ENCODE data around the gene RUNX1.

Gene RUNX1

DNA sequence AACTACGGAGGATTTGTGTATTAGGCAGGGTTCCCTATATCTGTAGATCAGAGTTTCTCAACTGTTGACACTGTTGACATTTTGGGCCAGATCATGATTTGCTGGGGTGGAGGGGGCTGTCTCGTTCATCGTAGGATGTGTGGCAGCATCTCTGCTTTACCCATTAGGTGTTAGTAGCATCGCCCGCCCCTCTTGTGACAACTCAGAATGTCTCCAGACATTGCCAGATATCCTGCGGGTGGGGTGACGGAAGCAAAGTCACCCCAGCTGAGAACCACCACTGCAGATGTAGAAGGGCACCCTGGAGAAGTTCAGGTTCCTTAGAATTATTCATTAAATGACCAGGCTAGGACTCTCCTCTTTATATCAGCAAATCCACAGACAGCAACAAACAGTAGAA lies 254.4 kb downstream of the RUNX1 start:
- no peak overlapping the region for H3K4me3 ChIP-seq (ENCODE audit: low read depth, low read length)
- TF ChIP-seq, protein P1, sequence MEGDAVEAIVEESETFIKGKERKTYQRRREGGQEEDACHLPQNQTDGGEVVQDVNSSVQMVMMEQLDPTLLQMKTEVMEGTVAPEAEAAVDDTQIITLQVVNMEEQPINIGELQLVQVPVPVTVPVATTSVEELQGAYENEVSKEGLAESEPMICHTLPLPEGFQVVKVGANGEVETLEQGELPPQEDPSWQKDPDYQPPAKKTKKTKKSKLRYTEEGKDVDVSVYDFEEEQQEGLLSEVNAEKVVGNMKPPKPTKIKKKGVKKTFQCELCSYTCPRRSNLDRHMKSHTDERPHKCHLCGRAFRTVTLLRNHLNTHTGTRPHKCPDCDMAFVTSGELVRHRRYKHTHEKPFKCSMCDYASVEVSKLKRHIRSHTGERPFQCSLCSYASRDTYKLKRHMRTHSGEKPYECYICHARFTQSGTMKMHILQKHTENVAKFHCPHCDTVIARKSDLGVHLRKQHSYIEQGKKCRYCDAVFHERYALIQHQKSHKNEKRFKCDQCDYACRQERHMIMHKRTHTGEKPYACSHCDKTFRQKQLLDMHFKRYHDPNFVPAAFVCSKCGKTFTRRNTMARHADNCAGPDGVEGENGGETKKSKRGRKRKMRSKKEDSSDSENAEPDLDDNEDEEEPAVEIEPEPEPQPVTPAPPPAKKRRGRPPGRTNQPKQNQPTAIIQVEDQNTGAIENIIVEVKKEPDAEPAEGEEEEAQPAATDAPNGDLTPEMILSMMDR (IDR thresholded peaks at IDR 0.05; ENCODE audit: low read depth, low read length), result no peak
- TF ChIP-seq MYC (IDR thresholded peaks at IDR 0.05; ENCODE audit: low read depth, low read length) (no peak), POLR2A (IDR thresholded peaks at IDR 0.05; ENCODE audit: extremely low read depth, insufficient read length) (no peak)
- TF ChIP-seq, protein P2, sequence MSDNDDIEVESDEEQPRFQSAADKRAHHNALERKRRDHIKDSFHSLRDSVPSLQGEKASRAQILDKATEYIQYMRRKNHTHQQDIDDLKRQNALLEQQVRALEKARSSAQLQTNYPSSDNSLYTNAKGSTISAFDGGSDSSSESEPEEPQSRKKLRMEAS (IDR thresholded peaks at IDR 0.05; ENCODE audit: low read depth, low read length), result no peak
- DNase-seq (ENCODE audit: low read depth), result no peak

DNA sequence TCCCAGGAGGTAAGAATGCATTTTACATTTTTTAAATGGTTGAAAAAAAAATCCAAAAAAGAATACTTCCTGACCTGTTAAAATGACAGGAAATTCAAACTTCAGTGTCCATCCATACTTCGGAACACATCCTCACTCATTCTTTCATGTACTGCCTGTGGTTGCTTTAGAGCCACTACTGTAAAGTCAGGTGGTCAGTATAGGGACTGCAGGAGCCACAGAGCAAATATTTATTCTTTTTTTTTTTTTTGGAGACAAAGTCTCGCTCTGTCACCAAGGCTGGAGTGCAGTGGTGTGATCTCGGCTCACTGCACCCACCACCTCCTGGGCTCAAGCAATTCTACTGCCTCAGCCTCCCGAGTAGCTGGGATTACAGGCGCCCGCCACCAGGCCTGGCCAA lies 255.6 kb downstream of the RUNX1 start:
- H3K4me3 ChIP-seq (ENCODE audit: low read depth, low read length), result no peak overlapping the region
- TF ChIP-seq POLR2A (IDR thresholded peaks at IDR 0.05; ENCODE audit: extremely low read depth, insufficient read length), result no peak
- TF ChIP-seq, protein P2 (IDR thresholded peaks at IDR 0.05; ENCODE audit: low read depth, low read length), result no peak
- TF ChIP-seq, protein P1 (IDR thresholded peaks at IDR 0.05; ENCODE audit: low read depth, low read length), result no peak
- no peak for TF ChIP-seq MYC (IDR thresholded peaks at IDR 0.05; ENCODE audit: low read depth, low read length)
- DNase-seq (ENCODE audit: low read depth), result no peak

DNA sequence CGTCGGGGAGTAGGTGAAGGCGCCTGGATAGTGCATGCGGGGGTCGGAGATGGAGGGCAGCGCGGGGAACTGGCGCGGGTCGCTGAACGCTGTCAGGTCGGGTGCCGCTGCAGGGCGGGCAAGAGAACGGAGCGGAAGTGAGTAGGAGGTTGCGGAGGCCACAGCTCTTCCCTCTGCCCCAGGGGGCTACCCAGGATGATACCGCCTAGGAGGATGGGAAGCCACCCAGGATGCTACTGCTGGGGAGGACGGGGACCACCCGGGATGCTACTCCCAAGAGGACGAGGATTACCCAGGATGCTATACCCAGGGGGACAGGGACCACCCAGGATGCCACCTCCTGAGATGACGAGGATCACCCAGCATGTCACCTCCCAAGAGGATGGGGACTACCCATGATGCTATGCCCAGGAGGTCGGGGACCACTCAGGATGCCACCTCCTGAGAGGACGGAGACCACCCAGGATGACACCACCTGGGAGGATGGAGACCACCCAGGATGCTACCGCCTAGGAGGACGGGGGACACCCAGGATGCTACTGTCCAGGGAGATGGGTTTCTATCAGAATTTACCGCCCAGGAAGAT lies 256.5 kb downstream of the RUNX1 start:
- H3K4me3 ChIP-seq (ENCODE audit: low read depth, low read length), result no peak overlapping the region
- TF ChIP-seq, protein P2 (IDR thresholded peaks at IDR 0.05; ENCODE audit: low read depth, low read length), result no peak
- TF ChIP-seq MYC (IDR thresholded peaks at IDR 0.05; ENCODE audit: low read depth, low read length), result no peak
- TF ChIP-seq, protein P1 (IDR thresholded peaks at IDR 0.05; ENCODE audit: low read depth, low read length), result no peak
- no peak for TF ChIP-seq POLR2A (IDR thresholded peaks at IDR 0.05; ENCODE audit: extremely low read depth, insufficient read length)
- no peak for DNase-seq (ENCODE audit: low read depth)

DNA sequence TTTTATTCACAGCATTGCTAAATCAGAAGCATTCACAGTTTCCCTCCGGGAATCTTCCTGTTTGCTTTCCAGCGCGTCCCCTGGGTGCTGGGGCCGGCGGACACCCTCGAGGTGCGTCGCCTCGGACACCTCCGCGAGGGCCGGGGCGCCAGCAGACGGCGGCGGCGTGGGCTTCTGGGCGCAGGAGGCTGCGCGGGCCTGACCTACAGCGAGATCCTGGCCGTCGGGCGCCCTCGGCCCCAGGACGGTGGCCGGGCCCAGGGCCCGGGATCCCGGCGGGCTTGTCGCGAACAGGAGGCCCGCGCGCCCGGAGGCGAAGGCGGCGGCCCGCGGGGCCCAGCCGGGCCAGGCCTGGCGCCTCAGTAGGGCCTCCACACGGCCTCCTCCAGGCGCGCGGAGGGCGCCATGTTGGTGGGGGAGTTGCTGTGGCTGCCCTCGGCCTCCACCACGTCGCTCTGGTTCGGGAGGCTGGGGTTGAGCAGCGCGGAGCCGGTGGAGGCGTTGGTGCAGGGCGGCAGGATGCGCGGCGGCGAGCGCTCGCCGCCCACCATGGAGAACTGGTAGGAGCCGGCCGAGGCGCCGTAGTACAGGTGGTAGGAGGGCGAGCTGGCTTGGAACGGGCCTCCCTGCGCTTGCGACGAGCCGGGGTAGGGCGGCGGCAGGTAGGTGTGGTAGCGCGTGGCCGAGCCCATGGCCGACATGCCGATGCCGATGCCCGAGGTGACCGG lies 257.2 kb downstream of the RUNX1 start:
- TF ChIP-seq, protein P2 (IDR thresholded peaks at IDR 0.05; ENCODE audit: low read depth, low read length), result no peak
- TF ChIP-seq MYC (IDR thresholded peaks at IDR 0.05; ENCODE audit: low read depth, low read length), result no peak
- no peak for DNase-seq (ENCODE audit: low read depth)

DNA sequence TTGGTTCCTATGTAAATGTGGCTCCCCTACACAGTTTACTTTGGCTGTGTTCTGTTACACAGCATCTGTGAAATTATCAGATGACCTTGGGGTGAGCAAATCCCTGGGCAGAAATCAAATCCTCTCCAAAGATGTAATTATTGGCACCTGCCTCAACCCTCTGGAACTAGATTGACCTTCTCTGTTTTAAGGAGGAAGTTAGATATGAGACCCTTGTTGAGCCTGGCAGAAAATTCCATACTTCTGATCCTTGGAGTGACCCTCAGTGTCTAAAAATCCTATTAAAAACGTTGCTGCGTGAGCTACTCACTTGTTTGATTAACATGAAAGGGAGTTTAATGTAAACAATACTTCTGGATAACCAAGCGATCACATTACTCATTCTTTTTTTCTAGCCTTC lies 258.3 kb downstream of the RUNX1 start:
- no peak for DNase-seq (ENCODE audit: low read depth)
- H3K4me3 ChIP-seq (ENCODE audit: low read depth, low read length), result no peak overlapping the region
- TF ChIP-seq, protein P2 (IDR thresholded peaks at IDR 0.05; ENCODE audit: low read depth, low read length), result no peak
- TF ChIP-seq POLR2A (IDR thresholded peaks at IDR 0.05; ENCODE audit: extremely low read depth, insufficient read length) (no peak), MYC (IDR thresholded peaks at IDR 0.05; ENCODE audit: low read depth, low read length) (no peak)
- TF ChIP-seq, protein P1 (IDR thresholded peaks at IDR 0.05; ENCODE audit: low read depth, low read length), result no peak

More for the DNA sequence above, 257.2 kb downstream of the RUNX1 start:
- H3K4me3 ChIP-seq (ENCODE audit: low read depth, low read length), result no peak overlapping the region

DNA sequence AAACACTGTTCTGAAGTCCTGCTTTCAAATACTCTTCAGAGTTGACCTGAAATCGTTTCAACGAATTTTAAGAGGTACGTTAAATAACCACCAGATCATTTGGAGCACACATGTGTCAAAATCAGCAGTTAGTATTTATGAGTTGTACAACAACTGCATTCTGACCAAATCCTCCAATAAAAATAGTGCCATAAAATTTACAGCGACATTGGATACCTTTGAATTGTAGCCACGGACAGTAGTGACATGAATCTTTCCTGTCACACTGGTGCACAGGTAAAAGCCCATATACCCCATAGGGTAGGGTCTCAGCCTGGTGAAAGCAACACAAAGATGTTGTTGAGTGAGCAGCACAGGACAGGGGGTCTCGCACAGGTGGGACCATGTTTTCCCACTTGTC lies 258.8 kb downstream of the RUNX1 start:
- DNase-seq (ENCODE audit: low read depth), result no peak
- TF ChIP-seq, protein P2 (IDR thresholded peaks at IDR 0.05; ENCODE audit: low read depth, low read length), result no peak
- TF ChIP-seq, protein P1 (IDR thresholded peaks at IDR 0.05; ENCODE audit: low read depth, low read length), result no peak
- TF ChIP-seq MYC (IDR thresholded peaks at IDR 0.05; ENCODE audit: low read depth, low read length), result no peak
- no peak for TF ChIP-seq POLR2A (IDR thresholded peaks at IDR 0.05; ENCODE audit: extremely low read depth, insufficient read length)
- H3K4me3 ChIP-seq (ENCODE audit: low read depth, low read length), result no peak overlapping the region
